T47D (cell line): Measurements from ENCODE around the gene IL1RAPL2.
A peak's percentile ranks its signal among the peaks of the same experiment; 100 is the strongest.

Source experiments
- DNase-seq, 2 experiments: peaks; one replicate each; pipeline versions ENCODE4 v3.0.0 to v3.0.0-alpha.2; 2011 to 2012; ENCODE audit warnings: low read depth in 1 of 2, low spot score in 1 of 2
- JUND ChIP-seq: IDR thresholded peaks from 2 replicates; pipeline ENCODE4 v1.6.1; 2012; ENCODE audit warnings: low read depth
- in situ Hi-C: cut with HindIII; loops from 2 replicates; pipeline ENCODE4 v1.10.0; 2016; ENCODE audit warnings: low sequenced_read_pairs, low pct_unique_long_range_greater_than_20kb

The IL1RAPL2 gene

DNA sequence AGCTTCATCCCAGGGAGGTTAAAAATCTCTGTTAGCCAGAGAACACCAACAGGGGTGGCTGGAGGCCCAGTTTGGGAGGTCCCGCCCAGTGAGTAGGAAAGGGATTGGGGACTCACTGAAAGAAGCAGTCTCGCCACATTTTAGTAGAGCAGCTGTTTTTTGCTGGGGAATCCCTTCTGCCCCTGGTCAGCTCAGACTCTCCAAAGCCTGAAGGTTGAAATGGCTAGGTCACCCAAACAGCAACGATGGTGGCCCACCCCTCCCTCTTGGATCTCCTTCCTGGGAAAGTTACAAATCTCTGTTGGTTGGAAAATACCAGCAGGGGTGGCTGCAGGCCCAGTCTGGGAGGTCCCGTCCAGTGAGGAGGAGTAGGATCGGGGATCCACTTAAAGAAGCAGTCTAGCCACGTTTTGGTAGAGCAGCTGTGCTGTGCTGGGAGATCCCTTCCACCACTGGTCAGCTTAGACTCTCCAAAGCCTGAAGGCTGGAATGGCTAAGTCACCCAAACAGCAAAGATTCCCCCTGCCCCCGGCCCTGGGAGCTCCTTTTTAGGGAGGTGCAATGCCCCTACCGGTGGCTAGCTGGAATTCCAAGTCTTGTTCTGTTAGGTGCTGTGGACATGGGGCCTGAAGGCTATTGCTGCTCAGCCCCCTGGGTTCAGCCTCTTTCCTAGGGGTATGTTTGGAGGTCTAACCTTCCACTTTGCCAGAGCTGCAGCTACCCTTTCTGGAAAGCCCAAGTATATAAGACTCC, 694.5 kb downstream of the IL1RAPL2 start:
- no peak for DNase-seq
- no peak for TF ChIP-seq JUND
- in situ Hi-C loops: no loop called here

DNA sequence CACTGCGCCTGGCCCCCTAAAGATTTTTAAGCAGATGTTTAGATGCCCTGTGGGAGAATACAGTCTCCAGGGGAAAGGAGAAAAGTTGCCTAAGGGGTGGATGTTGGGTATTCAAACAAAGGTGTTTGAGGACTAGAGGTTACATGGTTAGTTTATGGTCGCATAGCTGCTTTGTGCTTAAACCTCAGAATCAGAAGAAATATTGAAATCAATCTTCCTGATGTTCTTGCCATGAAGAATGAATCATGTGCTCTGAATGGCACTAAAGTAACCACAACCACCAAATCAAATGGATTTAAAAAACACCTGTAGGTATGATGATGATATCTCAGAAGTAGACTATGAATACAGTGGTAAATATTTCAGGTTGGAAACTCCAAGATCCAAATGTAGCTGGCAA, 697.2 kb downstream of the IL1RAPL2 start:
- TF ChIP-seq JUND: no peak
- no peak for DNase-seq
- in situ Hi-C loops: no loop called here

DNA sequence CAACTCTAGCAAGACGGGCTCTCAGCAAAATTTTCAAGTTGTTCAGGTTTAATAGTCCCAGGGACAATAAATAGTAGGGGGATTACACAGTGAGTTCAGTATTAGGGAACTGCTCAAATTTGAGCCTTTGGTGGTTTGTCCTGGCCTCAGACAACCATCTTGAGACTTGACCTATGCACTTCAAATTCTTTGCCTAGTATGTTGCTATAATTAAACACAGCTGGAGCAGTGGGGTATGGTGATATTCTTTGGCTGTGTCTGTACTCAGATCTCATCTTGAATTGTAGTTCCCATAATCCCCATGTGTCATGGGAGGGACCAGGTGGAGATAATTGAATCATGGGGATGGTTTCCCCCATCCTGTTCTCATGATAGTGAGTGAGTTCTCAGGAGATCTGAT, 697.8 kb downstream of the IL1RAPL2 start:
- no peak for TF ChIP-seq JUND
- DNase-seq: no peak
- in situ Hi-C loops: no loop called here

DNA sequence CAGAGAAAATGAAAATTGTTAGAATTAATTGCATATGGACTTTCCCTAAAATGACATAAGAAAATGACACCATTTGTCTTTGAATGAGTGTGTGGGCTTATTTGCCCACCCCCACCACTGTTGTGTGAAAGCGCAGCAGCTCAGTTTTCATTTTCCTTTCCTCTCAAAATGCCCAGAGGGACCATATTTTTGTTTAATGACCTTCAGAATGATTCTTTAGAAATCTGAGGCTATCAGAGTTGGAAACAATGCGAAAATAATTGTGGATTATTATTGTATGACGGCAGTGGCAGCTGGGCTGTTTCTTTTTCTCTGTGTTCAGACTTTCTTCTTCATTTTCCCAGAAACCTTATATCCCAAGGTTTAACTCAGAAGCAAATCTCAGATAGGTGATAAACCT, 699.1 kb downstream of the IL1RAPL2 start:
- TF ChIP-seq JUND: no peak
- DNase-seq: no peak
- in situ Hi-C loops: no loop called here

DNA sequence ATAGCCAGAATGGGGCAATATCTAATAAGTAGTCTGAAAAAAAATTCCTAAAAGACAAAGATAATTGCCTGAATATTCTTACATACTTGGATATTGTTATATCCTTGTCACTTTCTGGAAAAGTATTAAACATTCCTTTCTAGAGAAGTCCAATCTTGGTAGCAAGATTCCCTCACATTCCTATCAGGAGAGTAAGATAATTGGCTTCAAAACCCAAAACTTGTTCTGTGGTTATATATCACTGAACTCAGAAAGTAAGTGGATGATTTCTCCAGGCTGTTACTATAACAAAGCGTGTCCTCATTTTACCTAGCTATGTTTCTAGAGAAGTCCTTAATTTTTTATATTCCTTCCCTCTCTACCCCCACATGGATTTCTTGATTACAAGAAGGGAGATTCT, 700.5 kb downstream of the IL1RAPL2 start:
- TF ChIP-seq JUND: no peak
- in situ Hi-C loops: no loop called here
- no peak for DNase-seq

DNA sequence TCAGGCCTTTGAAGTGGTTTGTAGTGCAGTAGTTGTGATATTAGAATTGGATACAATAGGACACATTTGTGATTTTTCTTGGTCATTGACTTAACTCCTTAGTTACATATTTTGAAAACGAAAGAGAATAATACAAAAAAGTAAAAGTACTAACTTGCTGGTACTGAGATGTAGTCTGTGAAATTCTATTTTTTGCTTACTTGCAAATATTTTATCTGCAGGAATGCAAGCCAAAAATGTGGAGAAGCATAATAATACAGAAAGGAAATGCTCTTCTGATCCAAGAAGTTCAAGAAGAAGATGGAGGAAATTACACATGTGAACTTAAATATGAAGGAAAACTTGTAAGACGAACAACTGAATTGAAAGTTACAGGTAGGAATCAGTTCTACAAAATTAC, 701.2 kb downstream of the IL1RAPL2 start:
- in situ Hi-C loops: no loop called here
- TF ChIP-seq JUND: no peak
- DNase-seq: no peak

DNA sequence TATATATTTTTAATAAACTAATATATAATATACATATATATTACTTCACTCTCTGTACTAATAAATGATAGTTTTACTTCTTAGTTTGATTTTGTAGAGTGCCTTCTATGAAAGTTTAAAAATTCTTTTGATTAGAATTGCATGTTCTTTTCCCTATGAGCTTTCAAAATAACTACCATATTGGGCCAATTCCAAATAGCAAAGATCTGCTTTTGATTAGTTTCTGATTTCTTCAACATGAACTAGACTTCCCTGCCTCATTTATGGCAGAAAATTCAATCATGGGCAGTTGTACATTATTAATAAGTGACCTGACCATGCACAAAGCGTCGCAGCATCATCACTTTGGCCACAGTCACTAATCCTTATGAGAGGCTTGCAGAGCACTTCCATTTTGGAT, 703.4 kb downstream of the IL1RAPL2 start:
- TF ChIP-seq JUND: no peak
- in situ Hi-C loops: no loop called here
- DNase-seq: no peak

DNA sequence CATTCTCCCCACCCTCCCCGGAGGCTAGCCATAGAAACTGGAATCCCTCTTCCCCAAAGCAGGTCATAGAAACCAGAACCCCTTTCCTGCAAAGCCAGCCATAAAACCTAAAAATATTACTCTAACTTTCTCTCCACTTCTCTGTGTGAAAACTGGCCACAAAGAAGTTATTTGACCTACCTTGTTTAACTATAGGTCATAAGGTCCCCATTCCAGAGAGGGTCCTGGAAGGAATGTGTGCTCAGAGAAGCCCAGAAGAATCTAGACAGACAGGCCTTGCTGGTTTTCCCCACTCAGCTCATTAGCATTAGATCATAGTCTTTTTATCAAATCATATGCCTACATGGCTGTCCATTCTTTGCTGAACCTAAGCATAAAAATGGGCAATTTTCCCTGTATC, 707.3 kb downstream of the IL1RAPL2 start:
- in situ Hi-C loops: no loop called here
- no peak for TF ChIP-seq JUND
- peak in 1 of 2 experiments; percentile 7 for DNase-seq

DNA sequence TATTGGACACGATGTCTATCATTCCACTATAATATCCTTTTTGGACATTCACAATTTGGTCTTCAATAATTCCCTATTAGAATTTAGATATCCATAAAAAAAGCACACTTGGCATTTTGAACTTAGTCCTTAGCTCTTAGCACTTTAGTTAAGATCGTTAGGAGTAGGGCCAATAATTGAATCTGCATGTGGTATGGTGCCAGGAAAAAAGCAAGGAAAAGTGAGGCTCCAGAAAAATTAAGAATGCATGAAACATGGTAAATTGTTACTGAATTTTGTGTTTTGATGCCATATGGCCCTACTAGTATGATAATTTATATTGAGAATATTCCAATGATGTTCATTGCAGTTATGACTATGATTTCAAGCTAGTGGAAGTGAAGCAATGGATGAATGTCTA, 708.1 kb downstream of the IL1RAPL2 start:
- in situ Hi-C loops: no loop called here
- no peak for TF ChIP-seq JUND
- DNase-seq: no peak

DNA sequence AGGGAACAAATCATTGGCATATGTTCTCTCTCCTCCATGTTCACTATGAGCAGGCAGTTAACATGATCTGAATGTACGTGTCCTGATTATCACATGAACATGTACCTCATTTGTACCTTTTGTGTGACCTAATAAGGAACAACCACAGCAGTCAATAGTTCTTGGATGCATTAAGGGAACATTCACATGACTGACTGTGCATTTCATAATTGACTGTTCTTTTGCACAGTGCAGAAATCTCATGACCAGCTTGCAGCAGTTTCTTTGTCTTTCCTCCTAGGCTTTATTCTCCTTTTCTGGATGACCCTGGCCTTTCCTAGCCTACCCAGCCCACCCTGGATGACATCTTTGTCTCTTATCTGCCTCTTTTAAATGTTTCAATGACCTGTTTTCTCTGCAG, 711.1 kb downstream of the IL1RAPL2 start:
- in situ Hi-C loops: no loop called here
- no peak for TF ChIP-seq JUND
- no peak for DNase-seq

DNA sequence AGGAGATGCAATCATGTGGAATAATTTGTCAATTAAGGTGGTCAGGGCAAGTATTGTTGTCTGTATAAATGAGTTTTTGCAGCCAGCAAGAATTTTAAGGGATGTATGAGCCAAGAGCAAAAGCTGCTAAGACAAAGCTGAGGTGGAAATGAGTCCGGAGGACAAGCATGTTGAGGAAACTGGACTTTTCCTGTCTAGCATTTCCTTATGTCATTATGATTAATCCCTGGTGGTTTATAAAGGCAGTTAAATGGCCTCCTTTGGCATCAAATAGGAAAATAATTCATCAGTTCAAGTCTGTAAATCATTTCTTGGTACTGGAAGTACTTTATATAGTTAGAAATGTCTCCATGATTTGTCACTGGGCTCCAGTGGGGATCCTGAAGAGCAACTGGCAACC, 716.1 kb downstream of the IL1RAPL2 start:
- in situ Hi-C loops: no loop called here
- DNase-seq: no peak
- no peak for TF ChIP-seq JUND

DNA sequence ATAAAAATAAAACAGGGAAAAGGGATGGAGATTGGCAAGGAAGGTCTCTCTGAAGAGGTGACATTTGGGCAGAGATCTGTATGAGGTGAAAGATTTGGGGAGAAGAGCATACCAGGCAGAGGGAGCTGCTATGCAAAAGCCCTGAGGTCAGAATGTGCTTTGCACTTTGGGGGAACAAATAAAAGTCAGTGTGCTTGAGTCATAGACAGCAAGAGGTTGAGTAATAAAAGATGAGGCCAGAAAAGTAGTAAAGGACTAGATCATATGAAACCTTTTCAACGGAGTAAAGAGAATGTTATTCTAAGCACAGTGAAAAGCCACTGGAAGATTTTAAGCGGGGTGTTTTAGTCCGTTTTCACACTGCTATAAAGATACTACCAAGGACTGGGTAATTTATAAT, 731.0 kb downstream of the IL1RAPL2 start:
- TF ChIP-seq JUND: no peak
- DNase-seq: no peak

DNA sequence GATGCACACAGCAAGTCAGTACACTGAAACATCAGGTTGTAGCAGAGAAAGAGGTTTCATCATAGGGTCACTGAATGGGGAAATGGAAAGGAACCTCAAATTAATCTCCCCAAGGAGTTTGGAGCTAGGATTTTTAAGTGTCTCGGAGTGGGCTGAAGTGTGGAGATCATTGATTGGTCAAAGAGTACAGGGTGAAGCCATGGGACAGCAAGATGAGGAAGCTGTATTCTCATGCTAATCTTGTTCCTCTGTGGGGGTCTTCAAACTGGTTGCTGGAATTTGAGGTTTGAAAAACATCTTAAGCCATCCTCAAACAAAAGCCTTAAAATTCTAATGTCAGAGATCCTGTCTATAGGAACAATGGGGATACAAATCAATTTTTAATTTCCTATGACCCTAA, 733.3 kb downstream of the IL1RAPL2 start:
- in situ Hi-C loops: no loop called here
- DNase-seq: no peak
- TF ChIP-seq JUND: no peak

More for the DNA sequence above, 731.0 kb downstream of the IL1RAPL2 start:
- in situ Hi-C loops: no loop called here

DNA sequence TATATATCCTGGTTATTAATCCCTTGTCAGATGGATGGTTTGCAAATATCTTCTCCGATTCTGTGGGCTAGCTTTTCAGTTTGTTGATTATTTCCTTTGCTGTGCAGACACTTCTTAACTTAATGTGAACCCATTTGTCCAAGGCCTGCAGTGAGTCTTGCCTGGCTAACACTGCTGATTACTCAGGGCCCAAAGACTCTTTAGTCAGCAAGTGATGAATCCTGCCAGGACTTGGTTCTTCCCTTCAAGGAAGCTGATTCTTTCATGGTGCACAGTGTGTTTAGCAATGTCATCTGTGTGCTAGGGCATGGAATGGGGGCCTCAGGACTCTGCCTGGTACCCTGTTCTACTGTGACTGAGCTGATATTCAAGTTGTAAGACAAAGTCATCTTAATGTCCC, 736.2 kb downstream of the IL1RAPL2 start:
- in situ Hi-C loops: no loop called here
- DNase-seq: no peak
- TF ChIP-seq JUND: no peak
